GM12891 (cell line): ENCODE measurements around the gene KCNQ2.

ENCODE experiments used
- DNase-seq: peaks from one replicate; pipeline ENCODE4 v3.0.0; 2011; ENCODE audit warnings: low spot score; ENCODE audit not compliant: insufficient read length
- FAIRE-seq: peaks from 2 replicates; lab custom pipeline; 2011; peaks lifted over from hg19 to GRCh38; lab: Jason Lieb, UNC
- PAX5 ChIP-seq: IDR thresholded peaks from 2 replicates; pipeline ENCODE4 v1.6.1; 2011; ENCODE audit warnings: low read length, moderate library complexity, mild to moderate bottlenecking; ENCODE audit not compliant: insufficient read depth, severe bottlenecking
- POLR2A ChIP-seq: IDR thresholded peaks from 2 replicates; pipeline ENCODE4 v1.6.1; 2011; ENCODE audit warnings: low read depth, low read length, control low read depth
- POLR2AphosphoS5 ChIP-seq: IDR thresholded peaks from 2 replicates; pipeline ENCODE4 v1.6.1; 2011; ENCODE audit warnings: low read depth, low read length, control low read depth
- POU2F2 ChIP-seq: IDR thresholded peaks from 2 replicates; pipeline ENCODE4 v1.6.1; 2011; ENCODE audit warnings: low read depth, mild to moderate bottlenecking, control low read depth, low read length, moderate library complexity
- SPI1 ChIP-seq: IDR thresholded peaks from 2 replicates; pipeline ENCODE4 v1.6.1; 2011; ENCODE audit warnings: low read depth, low read length, control low read depth
- TAF1 ChIP-seq: IDR thresholded peaks from 2 replicates; pipeline ENCODE4 v1.6.1; 2011; ENCODE audit warnings: low read depth, low read length, control low read depth

Gene KCNQ2

DNA sequence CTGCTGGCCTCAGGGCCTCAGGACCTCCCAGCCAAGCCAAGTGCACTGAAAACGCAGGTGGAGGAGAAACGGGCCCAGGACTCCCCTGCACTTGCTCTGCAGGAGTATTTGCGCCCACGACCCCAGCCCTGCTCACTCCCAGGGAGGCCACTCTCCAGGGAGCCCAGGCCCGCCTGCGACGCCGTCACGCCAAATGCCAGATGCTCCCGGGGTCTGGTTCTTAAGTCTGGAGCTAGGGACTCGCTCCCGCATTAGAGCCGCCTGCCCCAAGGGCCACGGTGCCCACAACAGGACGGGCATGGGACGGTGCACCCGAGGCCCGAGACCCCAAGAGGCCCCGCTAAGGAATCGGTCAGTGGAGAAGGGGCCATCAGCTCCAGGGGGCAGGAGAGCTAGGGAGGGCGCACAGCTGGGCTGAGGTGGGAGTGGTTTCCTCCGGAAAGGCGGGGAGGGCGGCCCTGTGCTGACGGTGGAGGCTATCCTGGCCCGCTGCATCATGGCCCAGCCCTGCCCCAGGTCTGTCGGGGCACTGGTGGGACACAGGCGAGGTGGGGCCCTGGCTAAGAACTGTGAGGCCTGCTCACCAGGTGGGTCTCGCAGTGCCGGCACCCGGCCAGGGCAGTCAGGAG lies 67.2 kb downstream of the KCNQ2 start:
- TF ChIP-seq POLR2A: no peak
- no peak for TF ChIP-seq TAF1
- TF ChIP-seq POLR2AphosphoS5: no peak
- TF ChIP-seq PAX5: no peak
- no peak for TF ChIP-seq SPI1
- TF ChIP-seq POU2F2: no peak
- DNase-seq (no peak), FAIRE-seq (no peak)

DNA sequence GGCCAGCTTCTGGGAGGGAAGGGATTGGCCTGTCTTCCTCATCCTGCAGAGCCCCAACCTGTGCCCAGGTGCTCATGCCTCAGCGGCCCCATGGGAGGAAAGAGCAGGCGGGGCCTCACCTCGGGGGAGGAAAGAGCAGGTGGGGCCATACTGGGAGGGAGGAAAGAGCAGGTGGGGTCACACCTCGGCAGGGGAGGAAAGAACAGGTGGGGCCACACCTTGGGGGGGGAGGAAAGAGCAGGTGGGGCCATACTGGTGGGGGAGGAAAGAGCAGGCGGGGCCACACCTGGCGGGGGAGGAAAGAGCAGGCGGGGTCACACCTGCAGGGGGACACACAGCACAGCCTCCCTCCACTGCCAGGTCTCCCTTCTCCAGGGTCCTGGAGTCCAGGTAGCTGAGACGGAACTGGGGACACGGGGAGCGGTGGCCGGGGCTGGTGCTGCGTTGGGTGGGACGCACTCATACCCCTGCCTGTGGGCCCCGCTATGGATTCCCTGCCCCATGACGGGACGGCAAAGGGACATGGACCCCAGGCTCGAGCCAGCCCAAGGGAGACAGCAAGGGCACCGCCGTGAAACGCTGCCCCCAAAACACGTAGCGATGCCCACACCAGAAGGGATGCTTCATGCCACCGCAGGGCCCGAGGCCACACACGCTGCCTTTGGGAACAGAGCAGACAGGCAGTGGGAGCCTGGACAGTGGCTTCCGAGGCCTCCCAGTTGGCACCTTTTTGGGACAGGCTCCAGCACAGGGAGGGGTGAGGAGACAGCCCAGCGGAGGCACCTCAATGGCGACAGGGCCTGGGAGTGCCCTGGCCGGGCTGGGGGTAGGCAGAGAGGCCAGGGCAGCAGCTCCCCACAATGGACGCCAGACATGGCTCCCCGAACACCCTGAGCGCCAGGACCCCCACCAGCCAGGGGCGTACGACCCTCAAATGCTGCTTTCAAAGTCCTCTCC lies 68.0 kb downstream of the KCNQ2 start:
- TF ChIP-seq PAX5 (no peak), POLR2AphosphoS5 (no peak)
- DNase-seq (no peak), FAIRE-seq (no peak)

DNA sequence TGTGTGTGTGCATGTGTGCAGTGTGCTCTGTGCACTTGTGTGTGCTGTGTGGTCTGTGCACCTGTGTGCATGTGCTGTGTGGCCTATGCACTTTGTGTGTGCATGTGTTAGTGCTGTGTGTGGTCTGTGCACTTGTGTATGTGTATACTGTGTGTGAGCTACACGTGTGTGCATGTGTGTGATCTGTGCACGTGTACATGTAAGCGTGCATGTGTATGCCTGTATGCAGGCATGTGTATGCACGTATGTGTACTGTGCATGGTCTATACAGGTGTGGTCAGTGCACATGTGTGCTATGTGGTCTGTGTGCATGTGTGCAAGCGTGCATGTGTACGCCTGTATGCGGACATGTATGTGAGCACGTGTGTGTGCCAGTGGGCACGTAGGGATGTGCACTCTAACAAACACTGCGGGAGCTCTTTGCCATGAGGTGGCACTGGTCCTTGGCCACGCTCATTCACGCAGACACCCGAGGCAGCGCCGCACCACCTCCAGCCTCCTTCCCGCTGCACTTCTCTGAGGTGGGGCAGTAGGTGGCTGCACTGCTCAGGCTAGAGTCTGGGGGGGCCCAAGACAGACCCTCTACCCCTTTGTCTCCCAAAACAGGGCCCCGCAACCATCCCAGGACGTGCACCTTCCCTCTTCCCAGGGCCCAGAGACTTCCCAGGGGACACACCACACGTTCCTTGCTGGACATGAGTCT lies 68.9 kb downstream of the KCNQ2 start:
- no peak for TF ChIP-seq TAF1
- no peak for TF ChIP-seq POLR2A
- TF ChIP-seq PAX5: no peak
- no peak for TF ChIP-seq POLR2AphosphoS5
- TF ChIP-seq POU2F2: no peak
- TF ChIP-seq SPI1: no peak
- DNase-seq (no peak), FAIRE-seq (no peak)

DNA sequence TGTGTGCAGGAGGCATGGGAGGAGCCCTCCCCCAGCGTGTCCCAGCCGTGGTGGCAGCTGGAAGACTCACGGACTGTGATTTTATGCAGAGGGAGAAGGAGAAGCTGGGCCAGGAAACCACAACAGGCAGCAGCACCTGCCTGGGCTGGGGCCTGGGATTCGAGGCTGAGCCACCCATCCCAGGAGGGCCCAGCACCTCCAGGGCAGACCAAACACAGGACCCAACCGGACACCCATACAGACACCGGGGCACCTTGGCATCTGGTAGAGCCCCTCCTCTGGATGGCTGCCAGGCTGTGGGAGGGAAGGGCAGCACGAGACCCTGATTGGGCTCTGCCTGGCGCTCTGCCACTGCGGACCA lies 69.6 kb downstream of the KCNQ2 start:
- DNase-seq (no peak), FAIRE-seq (no peak)
- TF ChIP-seq SPI1 (no peak), POLR2AphosphoS5 (no peak), TAF1 (no peak), PAX5 (no peak)

DNA sequence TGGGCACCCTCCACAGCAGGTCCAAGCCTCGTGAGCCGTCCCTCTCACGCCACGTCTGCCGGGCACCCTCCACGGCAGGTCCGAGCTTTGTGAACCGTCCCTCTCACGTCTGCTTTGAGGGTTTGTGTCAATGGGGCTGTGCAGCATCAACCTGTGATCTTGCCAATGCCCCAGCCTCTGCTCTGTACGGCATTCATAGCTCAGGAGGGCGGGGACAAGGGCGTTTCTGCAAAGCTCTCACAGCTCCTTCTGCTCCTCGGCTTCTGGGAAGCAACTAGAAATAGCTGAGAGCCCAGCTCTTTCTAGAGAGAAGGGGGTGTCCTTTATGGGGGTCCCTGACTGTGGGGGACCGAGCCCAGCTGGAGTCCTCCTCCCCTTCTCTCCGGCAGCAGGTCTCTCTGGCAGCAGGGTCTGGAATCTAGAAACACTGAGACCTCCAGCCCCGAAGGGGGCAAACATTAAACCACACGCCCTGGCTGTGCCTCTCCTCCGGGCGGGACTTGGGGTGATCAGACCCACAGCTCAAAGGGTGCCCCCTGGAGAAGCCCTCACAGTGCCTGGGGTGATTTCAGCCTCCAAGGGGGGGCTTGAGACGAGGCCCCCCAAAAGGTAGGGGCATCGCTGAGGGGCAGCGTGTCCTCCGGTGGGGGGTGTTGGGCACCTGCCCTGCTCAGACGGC lies 70.1 kb downstream of the KCNQ2 start:
- FAIRE-seq: no peak

DNA sequence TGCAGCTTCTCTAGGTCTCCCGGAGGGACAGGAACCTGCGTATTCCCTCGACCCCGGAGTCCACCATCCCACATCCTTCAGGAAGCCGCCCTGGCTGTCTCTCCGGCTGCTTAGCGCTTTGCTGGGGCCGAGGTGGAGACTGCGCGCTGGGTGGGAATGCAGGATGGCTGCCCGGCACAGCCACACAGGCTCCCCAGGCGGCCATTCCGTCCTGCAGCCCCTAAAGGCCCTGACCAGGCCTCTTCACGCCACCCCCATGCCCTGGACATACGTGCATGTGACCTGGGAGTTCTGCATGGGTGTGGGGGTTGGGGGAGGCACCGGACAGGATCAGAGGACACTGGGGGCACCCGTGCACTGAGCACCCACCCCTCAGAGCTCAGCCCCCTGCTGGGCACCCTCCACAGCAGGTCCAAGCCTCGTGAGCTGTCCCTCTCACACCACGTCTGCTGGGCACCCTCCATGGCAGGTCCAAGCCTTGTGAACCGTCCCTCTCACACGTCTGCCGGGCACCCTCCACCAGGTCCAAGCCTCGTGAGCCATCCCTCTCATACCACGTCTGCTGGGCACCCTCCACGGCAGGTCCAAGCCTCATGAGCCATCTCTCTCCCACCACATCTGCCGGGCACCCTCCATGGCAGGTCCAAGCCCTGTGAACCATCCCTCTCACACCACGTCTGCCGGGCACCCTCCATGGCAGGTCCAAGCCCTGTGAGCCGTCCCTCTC lies 70.9 kb downstream of the KCNQ2 start:
- TF ChIP-seq PAX5 (no peak), POLR2AphosphoS5 (no peak), POLR2A (no peak), SPI1 (no peak), TAF1 (no peak), POU2F2 (no peak)
- FAIRE-seq (no peak), DNase-seq (no peak)

More for the DNA sequence above, 70.1 kb downstream of the KCNQ2 start:
- TF ChIP-seq POLR2A (no peak), SPI1 (no peak), TAF1 (no peak), POU2F2 (no peak), POLR2AphosphoS5 (no peak)
- DNase-seq: no peak

DNA sequence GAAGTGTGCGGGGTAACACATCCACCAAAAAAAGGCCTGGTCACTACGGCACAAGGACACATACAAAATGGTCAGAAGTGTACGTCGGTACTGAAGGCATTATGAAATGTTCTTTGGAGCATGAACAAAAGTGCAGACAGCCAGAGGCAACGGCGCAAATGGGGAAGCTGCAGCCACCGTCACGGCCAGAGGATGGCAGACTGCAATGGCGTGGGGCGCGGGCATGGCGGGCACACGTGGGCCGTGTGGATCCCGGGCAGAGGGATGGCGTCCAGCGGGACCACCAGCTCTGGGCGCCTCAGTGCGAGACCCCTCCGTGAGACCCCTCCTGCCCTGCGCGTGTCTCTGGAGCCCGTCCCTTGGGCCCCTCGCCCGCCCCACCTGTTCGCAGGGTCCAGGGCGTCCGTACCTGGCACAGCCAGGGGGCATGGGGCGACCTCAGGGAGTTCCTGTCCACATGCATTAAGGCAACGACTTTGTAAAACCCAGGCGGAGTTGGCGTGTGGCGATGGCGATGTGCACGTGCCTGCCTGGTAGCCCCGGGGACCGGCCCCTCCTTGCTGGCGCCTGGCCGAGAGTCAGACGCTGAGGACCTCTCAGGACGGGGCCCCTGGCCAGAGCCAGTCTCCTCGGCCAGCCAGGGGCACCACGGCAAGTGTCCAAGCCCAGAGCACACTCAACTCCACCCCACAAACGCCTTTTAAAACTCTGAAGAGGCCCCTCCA lies 71.8 kb downstream of the KCNQ2 start:
- no peak for FAIRE-seq

More for the DNA sequence above, 71.8 kb downstream of the KCNQ2 start:
- TF ChIP-seq POLR2AphosphoS5 (no peak), POU2F2 (no peak), TAF1 (no peak), POLR2A (no peak), PAX5 (no peak), SPI1 (no peak)
- no peak for DNase-seq
